ENCODE measurements around the gene RPRD1B. TPM values are rescaled to one million over a fixed set of nuclear protein-coding genes. Genes with fewer than 3 reads are reported as not detected.
A peak's percentile ranks its signal among the peaks of the same experiment; 100 is the strongest.

Gene RPRD1B
- total and polyA plus RNA-seq, 2 of the 13 experiments (the other 11 are each of a cell fraction or from before 2014, with no cell fraction given), result 31.1 to 41.5 TPM

- TF ChIP-seq HMG20A (CRISPR knock-in tag; IDR thresholded peaks at IDR 0.05; ENCODE audit: borderline replicate concordance) (peak; percentile 31; the same call in 1 of the 2 replicates), AHDC1 (CRISPR knock-in tag; IDR thresholded peaks at IDR 0.05; ENCODE audit: borderline replicate concordance) (peak; percentile 69; the same call in 1 of the 2 replicates), ZSCAN9 (CRISPR knock-in tag; IDR thresholded peaks at IDR 0.05; ENCODE audit: borderline replicate concordance) (peak; percentile 72; the same call in 1 of the 2 replicates), ZNF3 (CRISPR knock-in tag; IDR thresholded peaks at IDR 0.05) (0 out of 2 replicates have a peak, but pooled peaks have one; percentile 18), FOXP1 (IDR thresholded peaks at IDR 0.05) (no peak), FOXP1 (CRISPR knock-in tag; IDR thresholded peaks at IDR 0.05) (peak; percentile 70; the same call in 1 of the 2 replicates), ZSCAN21 (CRISPR knock-in tag; IDR thresholded peaks at IDR 0.05; ENCODE audit: borderline replicate concordance) (no peak), SKIL (CRISPR knock-in tag; IDR thresholded peaks at IDR 0.05; ENCODE audit: borderline replicate concordance) (no peak), FOXA3 (CRISPR knock-in tag; IDR thresholded peaks at IDR 0.05) (peak; percentile 91), ZBTB21 (CRISPR knock-in tag; IDR thresholded peaks at IDR 0.05) (no peak), EP300 (IDR thresholded peaks at IDR 0.05; ENCODE audit: low read depth in 2 of 2, low read length in 2 of 2) (peak in 1 of 2 experiments; percentile 27; a peak in 1 of 4 replicates), EP300 (CRISPR knock-in tag; IDR thresholded peaks at IDR 0.05; ENCODE audit: borderline replicate concordance) (no peak), SMARCC2 (IDR thresholded peaks at IDR 0.05) (0 out of 2 replicates have a peak, but pooled peaks have one; percentile 11), ZNF597 (CRISPR knock-in tag; IDR thresholded peaks at IDR 0.05) (no peak), GATAD2A (CRISPR knock-in tag; IDR thresholded peaks at IDR 0.05) (peak; percentile 56), NR2F1 (CRISPR knock-in tag; IDR thresholded peaks at IDR 0.05) (no peak; a peak in 1 of 4 replicates), RARA (CRISPR knock-in tag; IDR thresholded peaks at IDR 0.05) (peak; percentile 59), SAP130 (CRISPR knock-in tag; IDR thresholded peaks at IDR 0.05; ENCODE audit: low read depth) (peak; percentile 37; the same call in 1 of the 2 replicates)
- TF ChIP-seq, protein P1, sequence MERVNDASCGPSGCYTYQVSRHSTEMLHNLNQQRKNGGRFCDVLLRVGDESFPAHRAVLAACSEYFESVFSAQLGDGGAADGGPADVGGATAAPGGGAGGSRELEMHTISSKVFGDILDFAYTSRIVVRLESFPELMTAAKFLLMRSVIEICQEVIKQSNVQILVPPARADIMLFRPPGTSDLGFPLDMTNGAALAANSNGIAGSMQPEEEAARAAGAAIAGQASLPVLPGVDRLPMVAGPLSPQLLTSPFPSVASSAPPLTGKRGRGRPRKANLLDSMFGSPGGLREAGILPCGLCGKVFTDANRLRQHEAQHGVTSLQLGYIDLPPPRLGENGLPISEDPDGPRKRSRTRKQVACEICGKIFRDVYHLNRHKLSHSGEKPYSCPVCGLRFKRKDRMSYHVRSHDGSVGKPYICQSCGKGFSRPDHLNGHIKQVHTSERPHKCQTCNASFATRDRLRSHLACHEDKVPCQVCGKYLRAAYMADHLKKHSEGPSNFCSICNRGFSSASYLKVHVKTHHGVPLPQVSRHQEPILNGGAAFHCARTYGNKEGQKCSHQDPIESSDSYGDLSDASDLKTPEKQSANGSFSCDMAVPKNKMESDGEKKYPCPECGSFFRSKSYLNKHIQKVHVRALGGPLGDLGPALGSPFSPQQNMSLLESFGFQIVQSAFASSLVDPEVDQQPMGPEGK (CRISPR knock-in tag; IDR thresholded peaks at IDR 0.05), result peak; percentile 23; the same call in 1 of the 2 replicates
These were observed 41.8 kb downstream of the RPRD1B start (continued) for GRCh38 chr20:38075161-38075998.
